Breast epithelium (tissue), 3 donors: ENCODE data around the gene RPS6KL1.
A peak's percentile ranks its signal among the peaks of the same experiment; 100 is the strongest.

ENCODE experiments used
- CTCF ChIP-seq, 3 donors: fragments of 450-650 bp; IDR thresholded peaks; one replicate each; pipeline ENCODE4 v1.5.1; 2016 to 2017; ENCODE audit warnings: antibody characterized with exemption in 3 of 3, mild to moderate bottlenecking in 3 of 3, moderate library complexity in 3 of 3
- POLR2A ChIP-seq: fragments of 450-650 bp; IDR thresholded peaks from one replicate; pipeline ENCODE4 v1.6.1; 2016; ENCODE audit warnings: antibody characterized with exemption, mild to moderate bottlenecking, moderate library complexity
- POLR2AphosphoS5 ChIP-seq, 3 donors: sonication (generic); formaldehyde crosslinking; IDR thresholded peaks; one replicate each; pipeline ENCODE4 v1.6.1; 2017; ENCODE audit warnings: antibody characterized with exemption in 3 of 3

DNA sequence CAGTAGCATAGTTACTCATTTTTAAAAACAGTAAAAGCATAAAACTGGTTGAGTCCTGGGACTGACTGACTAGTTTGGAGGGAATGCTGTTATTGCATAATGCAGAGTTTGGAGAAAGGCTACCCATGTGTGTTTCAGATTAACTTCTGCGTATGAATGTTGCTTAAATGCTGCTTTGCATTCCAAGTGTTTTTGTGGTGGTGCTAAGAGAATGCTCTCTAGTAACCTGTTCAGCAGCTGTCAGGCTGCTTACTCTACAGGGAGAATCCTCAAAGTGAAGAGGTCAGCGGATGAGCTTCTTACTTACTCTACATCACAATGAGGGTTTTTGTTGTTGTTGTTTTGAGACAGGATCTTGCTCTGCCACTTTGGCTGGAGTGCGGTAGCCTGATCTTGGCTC is 37.1 kb downstream of the RPS6KL1 start:
- no peak for TF ChIP-seq POLR2A
- no peak for TF ChIP-seq CTCF (IDR thresholded peaks at IDR 0.05)
- TF ChIP-seq POLR2AphosphoS5 (IDR thresholded peaks at IDR 0.05), result peak in 1 of 3 donors; percentile 62
